ENCODE results near the gene EN1.

GRCh38 chr2:118823633-118824032, 23.8 kb downstream of the EN1 start:
- TF ChIP-seq GATA2 (IDR thresholded peaks at IDR 0.05; ENCODE audit: insufficient read depth, insufficient read length, low read depth, low read length) (no peak), EZH2 (IDR thresholded peaks at IDR 0.05; ENCODE audit: borderline replicate concordance, low read depth, low read length, severe bottlenecking) (no peak), JUN (IDR thresholded peaks at IDR 0.05; ENCODE audit: borderline replicate concordance, insufficient read depth, insufficient read length, low read depth) (no peak), POLR2A (IDR thresholded peaks at IDR 0.05; ENCODE audit: low read depth, low read length) (no peak), POLR2AphosphoS5 (IDR thresholded peaks at IDR 0.05; ENCODE audit: insufficient read depth, low read depth, low read length) (no peak)
- TF ChIP-seq, protein P1, sequence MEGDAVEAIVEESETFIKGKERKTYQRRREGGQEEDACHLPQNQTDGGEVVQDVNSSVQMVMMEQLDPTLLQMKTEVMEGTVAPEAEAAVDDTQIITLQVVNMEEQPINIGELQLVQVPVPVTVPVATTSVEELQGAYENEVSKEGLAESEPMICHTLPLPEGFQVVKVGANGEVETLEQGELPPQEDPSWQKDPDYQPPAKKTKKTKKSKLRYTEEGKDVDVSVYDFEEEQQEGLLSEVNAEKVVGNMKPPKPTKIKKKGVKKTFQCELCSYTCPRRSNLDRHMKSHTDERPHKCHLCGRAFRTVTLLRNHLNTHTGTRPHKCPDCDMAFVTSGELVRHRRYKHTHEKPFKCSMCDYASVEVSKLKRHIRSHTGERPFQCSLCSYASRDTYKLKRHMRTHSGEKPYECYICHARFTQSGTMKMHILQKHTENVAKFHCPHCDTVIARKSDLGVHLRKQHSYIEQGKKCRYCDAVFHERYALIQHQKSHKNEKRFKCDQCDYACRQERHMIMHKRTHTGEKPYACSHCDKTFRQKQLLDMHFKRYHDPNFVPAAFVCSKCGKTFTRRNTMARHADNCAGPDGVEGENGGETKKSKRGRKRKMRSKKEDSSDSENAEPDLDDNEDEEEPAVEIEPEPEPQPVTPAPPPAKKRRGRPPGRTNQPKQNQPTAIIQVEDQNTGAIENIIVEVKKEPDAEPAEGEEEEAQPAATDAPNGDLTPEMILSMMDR (IDR thresholded peaks at IDR 0.05; ENCODE audit: extremely low read depth in 1 of 2, insufficient read depth in 1 of 2, low read depth in 1 of 2, low read length in 2 of 2): no peak
- TF ChIP-seq, protein P2, sequence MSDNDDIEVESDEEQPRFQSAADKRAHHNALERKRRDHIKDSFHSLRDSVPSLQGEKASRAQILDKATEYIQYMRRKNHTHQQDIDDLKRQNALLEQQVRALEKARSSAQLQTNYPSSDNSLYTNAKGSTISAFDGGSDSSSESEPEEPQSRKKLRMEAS (IDR thresholded peaks at IDR 0.05; ENCODE audit: insufficient read depth, insufficient read length): no peak

Data from endothelial cell of umbilical vein (primary cell).